Subcutaneous abdominal adipose tissue (tissue), 5 donors: Measurements from ENCODE around the gene TNFRSF19.
A peak's percentile ranks its signal among the peaks of the same experiment; 100 is the strongest.
"Not testable (repeated sequence)": the region's sequence is repeated elsewhere in the genome, so short reads cannot be mapped to it uniquely, and the experiment has no call there.

Experiments
- H3K27ac ChIP-seq: one replicate; pipeline ENCODE4 v1.7.0; 2013; ENCODE audit warnings: low read depth, mild to moderate bottlenecking, inconsistent platforms, low read length, moderate library complexity
- H3K27me3 ChIP-seq, 5 donors: one replicate each; pipeline ENCODE4 v1.7.0; 2013; ENCODE audit warnings: low read length in 5 of 5, inconsistent platforms in 1 of 5; ENCODE audit not compliant: control insufficient read depth in 5 of 5, insufficient read depth in 4 of 5
- H3K36me3 ChIP-seq, 5 donors: one replicate each; pipeline ENCODE4 v1.7.0; 2013; ENCODE audit warnings: low read length in 5 of 5; ENCODE audit not compliant: control insufficient read depth in 5 of 5, insufficient read depth in 5 of 5
- H3K4me1 ChIP-seq, 5 donors: one replicate each; pipeline ENCODE4 v1.7.0; 2013; ENCODE audit warnings: low read length in 5 of 5, mild to moderate bottlenecking in 3 of 5, moderate library complexity in 1 of 5; ENCODE audit not compliant: control insufficient read depth in 5 of 5, insufficient read depth in 5 of 5
- H3K4me3 ChIP-seq, 5 donors: one replicate each; pipeline ENCODE4 v1.7.0; 2013; ENCODE audit warnings: low read length in 5 of 5, low read depth in 1 of 5
- H3K9ac ChIP-seq, 5 donors: one replicate each; pipeline ENCODE4 v1.7.0; 2013; ENCODE audit warnings: low read length in 5 of 5, mild to moderate bottlenecking in 4 of 5, moderate library complexity in 3 of 5
- H3K9me3 ChIP-seq, 5 donors: one replicate each; pipeline ENCODE4 v1.7.0; 2013; ENCODE audit warnings: low read length in 5 of 5; ENCODE audit not compliant: control insufficient read depth in 5 of 5
- donor health status: healthy.
- donor health status: healthy.
- donor health status: healthy.
- donor health status: healthy.
- donor health status: healthy.

TNFRSF19 gene

DNA sequence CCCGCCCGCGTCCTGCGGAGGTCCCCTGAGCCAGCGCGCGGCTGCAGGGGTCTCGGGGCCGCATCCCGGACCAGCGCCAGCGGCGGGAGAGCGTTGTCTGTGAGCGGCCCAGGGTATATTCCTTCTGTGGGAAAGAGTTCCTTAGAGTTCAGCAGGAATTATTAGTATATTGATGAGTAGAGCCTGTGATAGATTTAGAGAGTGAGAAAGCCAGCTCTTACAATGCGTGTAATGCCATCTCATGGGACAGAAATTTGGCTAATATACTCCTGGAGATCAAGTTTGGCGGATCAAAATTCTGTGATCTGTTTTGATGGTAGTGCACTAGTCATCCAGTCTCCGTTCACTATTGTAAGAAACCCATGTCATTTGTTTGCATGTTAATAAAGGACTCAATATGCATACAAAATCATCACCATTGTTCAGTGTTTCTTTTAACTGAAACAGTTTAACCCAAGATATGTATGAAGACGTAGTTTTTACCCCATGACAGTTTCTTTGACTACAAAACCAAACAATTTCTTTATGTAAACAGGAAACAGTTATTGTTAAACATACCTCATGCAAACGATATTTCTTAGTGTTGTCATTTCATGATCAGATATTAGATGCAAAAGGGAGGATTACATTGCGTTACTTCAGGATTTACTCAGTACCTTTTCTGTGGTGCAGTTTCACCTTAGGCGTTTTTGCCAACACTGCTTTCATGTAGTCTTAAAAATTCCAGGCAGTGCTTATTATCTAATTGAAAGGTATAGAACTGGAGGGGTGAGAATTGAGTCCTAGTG lies 9.9 kb downstream of the TNFRSF19 start:
- Histone ChIP-seq H3K9me3 (no peaks in the 10 kb centered on the region), H3K4me3 (peak overlapping the region in 4 of 5 donors; percentile 87 to 94 (median 90)), H3K4me1 (peaks cover 0 to 20% (median 16%) of the 10 kb centered on the region in 5 donors), H3K9ac (peak overlapping the region in 4 of 5 donors; percentile 2 to 71 (median 56)), H3K36me3 (no peaks in the 10 kb centered on the region), H3K27ac (no peak overlapping the region), H3K27me3 (peaks cover 0 to 4% (median 2%) of the 10 kb centered on the region in 5 donors)

GRCh38 chr13:23580684-23581060 lies 10.5 kb downstream of the TNFRSF19 start:
- Histone ChIP-seq H3K4me3 (no peak overlapping the region), H3K27me3 (peaks cover 0 to 4% (median 0%) of the 10 kb centered on the region in 5 donors), H3K27ac (no peak overlapping the region), H3K4me1 (peaks cover 0 to 20% (median 16%) of the 10 kb centered on the region in 5 donors), H3K9ac (no peak overlapping the region), H3K9me3 (no peaks in the 10 kb centered on the region), H3K36me3 (no peaks in the 10 kb centered on the region)

GRCh38 chr13:23583491-23583890 lies 13.3 kb downstream of the TNFRSF19 start:
- H3K27me3 ChIP-seq, result no peaks in the 10 kb centered on the region
- no peak overlapping the region for H3K4me3 ChIP-seq
- H3K36me3 ChIP-seq, result no peaks in the 10 kb centered on the region
- peaks cover 0 to 17% (median 13%) of the 10 kb centered on the region in 5 donors for H3K4me1 ChIP-seq
- no peaks in the 10 kb centered on the region for H3K9me3 ChIP-seq
- H3K27ac ChIP-seq, result no peak overlapping the region
- no peak overlapping the region for H3K9ac ChIP-seq

DNA sequence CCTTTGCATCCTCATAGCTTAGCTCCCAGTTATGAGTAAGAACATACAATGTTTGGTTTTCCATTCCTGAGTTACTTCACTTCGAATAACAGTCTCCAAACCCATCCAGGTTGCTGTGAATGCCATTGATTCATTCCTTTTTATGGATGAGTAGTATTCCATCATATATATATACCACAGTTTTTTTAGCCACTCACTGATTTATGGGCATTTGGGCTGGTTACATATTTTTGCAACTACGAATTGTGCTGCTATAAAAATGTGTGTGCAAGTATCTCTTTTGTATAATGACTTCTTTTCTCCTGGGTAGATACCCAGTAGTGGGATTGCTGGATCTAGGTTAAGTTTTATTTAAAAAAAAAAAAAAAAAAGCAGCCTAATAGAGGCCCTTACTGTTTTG lies 14.1 kb downstream of the TNFRSF19 start:
- peaks cover 0 to 11% (median 9%) of the 10 kb centered on the region in 5 donors for H3K4me1 ChIP-seq
- H3K36me3 ChIP-seq, result no peaks in the 10 kb centered on the region
- H3K27me3 ChIP-seq, result no peaks in the 10 kb centered on the region
- no peaks in the 10 kb centered on the region for H3K9me3 ChIP-seq
- H3K27ac ChIP-seq, result no peak overlapping the region
- no peak overlapping the region for H3K9ac ChIP-seq
- H3K4me3 ChIP-seq, result no peak overlapping the region

DNA sequence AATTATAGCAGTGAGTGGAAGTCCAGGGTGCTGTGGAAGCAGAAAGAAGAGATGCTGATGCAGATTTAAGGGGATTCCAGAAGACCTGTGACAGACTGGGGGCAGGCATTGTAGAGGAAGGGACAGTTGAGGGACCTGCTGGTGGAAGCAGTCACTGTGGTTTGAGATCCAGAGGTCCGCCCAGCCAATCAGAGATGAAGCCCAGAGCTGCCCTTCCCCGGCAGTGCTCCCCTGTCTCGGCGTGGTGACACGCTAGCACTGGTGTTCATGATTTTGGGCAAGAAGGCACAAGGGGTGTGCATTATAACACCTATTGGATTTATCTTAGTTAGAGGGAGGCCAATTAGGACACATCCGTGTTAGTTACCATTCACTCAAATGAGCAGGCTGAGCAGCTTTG lies 16.1 kb downstream of the TNFRSF19 start:
- H3K9me3 ChIP-seq, result no peaks in the 10 kb centered on the region
- no peaks in the 10 kb centered on the region for H3K4me1 ChIP-seq
- H3K36me3 ChIP-seq, result no peaks in the 10 kb centered on the region
- H3K27ac ChIP-seq, result no peak overlapping the region
- no peaks in the 10 kb centered on the region for H3K27me3 ChIP-seq
- H3K4me3 ChIP-seq, result no peak overlapping the region
- H3K9ac ChIP-seq, result no peak overlapping the region

DNA sequence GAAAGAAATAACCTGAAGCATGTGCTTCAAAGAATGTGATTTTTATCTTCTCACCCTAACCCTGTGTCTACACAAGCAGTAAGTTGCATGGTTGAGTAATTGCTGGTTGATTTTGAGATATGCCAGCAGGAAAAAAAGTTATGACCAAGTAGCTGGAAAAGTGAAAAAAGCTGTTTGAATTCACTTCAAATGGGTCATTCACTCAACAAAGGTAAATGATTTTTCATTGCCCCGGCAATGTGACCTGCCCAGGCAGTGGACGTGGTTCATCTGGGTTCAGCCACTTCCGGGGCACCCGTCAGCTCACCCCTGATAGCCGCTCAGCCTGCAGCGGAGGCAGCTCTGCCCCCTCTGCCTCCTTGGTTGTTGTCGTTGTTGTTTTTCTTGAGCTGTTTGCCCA lies 18.5 kb downstream of the TNFRSF19 start:
- H3K9me3 ChIP-seq, result no peaks in the 10 kb centered on the region
- no peak overlapping the region for H3K27ac ChIP-seq
- H3K4me3 ChIP-seq, result no peak overlapping the region
- H3K4me1 ChIP-seq, result no peaks in the 10 kb centered on the region
- H3K27me3 ChIP-seq, result no peaks in the 10 kb centered on the region
- no peaks in the 10 kb centered on the region for H3K36me3 ChIP-seq
- no peak overlapping the region for H3K9ac ChIP-seq

DNA sequence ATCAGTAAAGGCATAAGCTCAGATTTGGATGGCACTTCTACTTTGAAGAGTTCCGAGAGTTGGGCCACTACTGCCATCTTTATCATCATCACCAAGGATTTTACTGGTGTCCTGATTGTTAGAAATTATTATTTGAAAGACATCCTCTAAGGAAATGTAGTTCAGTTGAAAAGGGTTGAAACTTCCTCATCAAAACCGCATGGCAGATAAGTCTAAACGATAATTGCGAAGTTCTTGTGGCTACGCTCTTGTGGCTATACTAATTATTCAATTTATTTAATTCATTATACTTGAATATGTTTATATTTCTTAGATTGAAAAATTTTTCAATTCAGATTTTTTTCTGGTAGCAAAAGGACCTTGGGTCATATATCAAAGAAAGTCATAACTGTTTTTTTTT lies 22.4 kb downstream of the TNFRSF19 start:
- Histone ChIP-seq H3K4me1 (no peaks in the 10 kb centered on the region), H3K9ac (no peak overlapping the region), H3K9me3 (no peaks in the 10 kb centered on the region), H3K27me3 (no peaks in the 10 kb centered on the region), H3K4me3 (no peak overlapping the region), H3K27ac (no peak overlapping the region), H3K36me3 (no peaks in the 10 kb centered on the region)

- Histone ChIP-seq H3K4me1 (no peaks in the 10 kb centered on the region), H3K4me3 (no peak overlapping the region), H3K9me3 (no peaks in the 10 kb centered on the region), H3K27me3 (no peaks in the 10 kb centered on the region), H3K36me3 (no peaks in the 10 kb centered on the region), H3K9ac (no peak overlapping the region), H3K27ac (no peak overlapping the region)
These were observed 22.9 kb downstream of the TNFRSF19 start for GRCh38 chr13:23593148-23593547.

GRCh38 chr13:23594290-23594689 lies 24.1 kb downstream of the TNFRSF19 start:
- not testable (repeated sequence) for H3K36me3 ChIP-seq, H3K27me3 ChIP-seq, H3K4me3 ChIP-seq, H3K9me3 ChIP-seq, H3K4me1 ChIP-seq, H3K27ac ChIP-seq, H3K9ac ChIP-seq

DNA sequence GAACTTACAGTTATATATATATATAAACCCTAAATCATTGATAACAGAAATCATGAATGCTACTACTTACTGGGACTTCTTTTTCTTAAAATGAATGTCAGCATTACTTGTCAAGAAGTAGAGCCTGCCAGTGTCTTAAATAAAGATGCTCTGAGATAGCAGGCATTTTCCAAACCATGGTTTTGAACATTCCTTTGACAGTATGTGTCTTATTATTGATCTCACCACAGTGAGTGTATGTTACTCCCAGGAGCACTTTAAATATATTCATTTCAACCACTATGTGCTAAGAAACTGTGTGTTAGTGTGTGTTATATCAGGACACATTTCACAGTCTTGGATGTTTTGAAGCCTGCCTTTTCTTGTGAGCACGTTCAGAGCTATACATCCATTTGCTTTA lies 28.2 kb downstream of the TNFRSF19 start:
- Histone ChIP-seq H3K4me3 (no peak overlapping the region), H3K4me1 (no peaks in the 10 kb centered on the region), H3K9me3 (no peaks in the 10 kb centered on the region), H3K36me3 (no peaks in the 10 kb centered on the region), H3K9ac (no peak overlapping the region), H3K27me3 (no peaks in the 10 kb centered on the region), H3K27ac (no peak overlapping the region)
